GM12878 (cell line): Measurements from ENCODE around the gene LRRC2. TPM values are rescaled to one million over a fixed set of nuclear protein-coding genes. Genes with fewer than 3 reads are reported as not detected.

Source experiments
- ATAC-seq: fragments of 200-7000 bp; cut with Tn5 transposase; 3 replicates; pipeline ENCODE4 v1.9.1; 2020; ENCODE audit warnings: mild to moderate bottlenecking, moderate library complexity
- BruUV-seq: library from RNA; stranded (reverse); fragments of 400-500 nt; replicated peaks from 2 replicates; lab custom pipeline; 2021; lab: Mats Ljungman, UMichigan
- CTCF ChIA-PET: fragments of 300-600 bp; sonication (Branson Sonifier 250); formaldehyde crosslinking; extraction: SDS; loops from one replicate; lab custom pipeline; 2021; ENCODE audit warnings: inconsistent platforms; lab: Yijun Ruan, JAX
- POLR2A ChIA-PET: fragments of 350-600 bp; formaldehyde crosslinking; extraction: SDS; loops from one replicate; lab custom pipeline; 2021; ENCODE audit warnings: inconsistent platforms; lab: Charles Lee
- RAD21 ChIA-PET: fragments of 300-600 bp; sonication (Branson Sonifier 250); formaldehyde crosslinking; loops from one replicate; lab custom pipeline; 2023; ENCODE audit warnings: antibody characterized with exemption; ENCODE audit not compliant: unreplicated experiment; lab: Charles Lee
- SMC1A ChIA-PET: fragments of 300-600 bp; sonication (Branson Sonifier 250); formaldehyde crosslinking; loops from one replicate; lab custom pipeline; 2023; ENCODE audit not compliant: unreplicated experiment, uncharacterized antibody; lab: Charles Lee
- DNase-seq: peaks from one replicate; pipeline ENCODE4 v3.0.0-alpha.2; 2011; ENCODE audit warnings: low read depth, low spot score
- FAIRE-seq: peaks from 3 replicates; lab custom pipeline; 2011; peaks lifted over from hg19 to GRCh38; lab: Jason Lieb, UNC
- H2AFZ ChIP-seq: 2 replicates; pipeline ENCODE4 v1.6.0; 2011; ENCODE audit warnings: low read depth, low read length, control low read depth; ENCODE audit not compliant: control insufficient read depth
- H3K27ac ChIP-seq: 2 replicates; pipeline ENCODE4 v1.5.1; 2011; ENCODE audit warnings: control low read depth; ENCODE audit not compliant: control insufficient read depth, insufficient read depth
- H3K27me3 ChIP-seq, 2 experiments: replicated peaks in 1 of 2; 2 replicates each; pipeline versions ENCODE4 v1.6.0 to v1.6.1; 2011; ENCODE audit warnings: low read length in 1 of 2; ENCODE audit not compliant: control insufficient read depth in 2 of 2, insufficient read depth in 2 of 2
- H3K36me3 ChIP-seq, 2 experiments: 2 replicates each; pipeline ENCODE4 v1.5.1; 2011; ENCODE audit warnings: low read length in 1 of 2; ENCODE audit not compliant: control insufficient read depth in 2 of 2, insufficient read depth in 2 of 2
- H3K4me1 ChIP-seq: 2 replicates; pipeline ENCODE4 v1.6.1; 2011; ENCODE audit warnings: mild to moderate bottlenecking, low read length, moderate library complexity, mixed read lengths; ENCODE audit not compliant: control insufficient read depth, insufficient read depth
- H3K4me2 ChIP-seq: 2 replicates; pipeline ENCODE4 v1.6.0; 2011; ENCODE audit warnings: control low read depth; ENCODE audit not compliant: control insufficient read depth, insufficient read depth
- H3K4me3 ChIP-seq: fragments of 200-600 bp; sonication (generic); 2 replicates; pipeline ENCODE4 v1.5.1; 2016
- H3K79me2 ChIP-seq: 2 replicates; pipeline ENCODE4 v1.6.0; 2011; ENCODE audit warnings: low read length; ENCODE audit not compliant: control insufficient read depth, insufficient read depth
- H3K9ac ChIP-seq: 2 replicates; pipeline ENCODE4 v1.8.0; 2011; ENCODE audit warnings: low read length, control low read depth, mixed read lengths; ENCODE audit not compliant: control insufficient read depth, insufficient read depth
- H3K9me3 ChIP-seq: replicated peaks from 3 replicates; pipeline ENCODE4 v1.5.1; 2011; ENCODE audit warnings: mild to moderate bottlenecking, low read length; ENCODE audit not compliant: control insufficient read depth, insufficient read depth
- H4K20me1 ChIP-seq: 2 replicates; pipeline ENCODE4 v1.6.0; 2011; ENCODE audit not compliant: control insufficient read depth, insufficient read depth
- NFIC ChIP-seq: IDR thresholded peaks from 2 replicates; pipeline ENCODE4 v1.6.1; 2012; ENCODE audit warnings: low read depth, mild to moderate bottlenecking, inconsistent platforms, low read length, moderate library complexity
- NR2C2 ChIP-seq: IDR thresholded peaks from 2 replicates; pipeline ENCODE4 v1.6.1; 2011; ENCODE audit warnings: borderline replicate concordance, low read depth; ENCODE audit not compliant: control insufficient read depth, insufficient read length
- NR2F1 ChIP-seq: fragments of 450-650 bp; conservative IDR thresholded peaks from 2 replicates; pipeline ENCODE4 v1.6.1; 2017; ENCODE audit warnings: mild to moderate bottlenecking
- RCOR1 ChIP-seq: conservative IDR thresholded peaks from 2 replicates; pipeline ENCODE4 v1.6.1; 2012; ENCODE audit warnings: low read depth, low read length, improper control_type of control experiment
- SIN3A ChIP-seq: IDR thresholded peaks from 2 replicates; pipeline ENCODE4 v1.6.1; 2012; ENCODE audit warnings: low read depth, low read length, improper control_type of control experiment
- SUZ12 ChIP-seq: fragments of 200-600 bp; sonication (generic); IDR thresholded peaks from one replicate; pipeline ENCODE4 v1.6.1; 2018; ENCODE audit warnings: antibody characterized with exemption, mild to moderate bottlenecking; ENCODE audit not compliant: unreplicated experiment
- YBX1 ChIP-seq: fragments of 450-650 bp; IDR thresholded peaks from 2 replicates; pipeline ENCODE4 v1.6.1; 2016; ENCODE audit warnings: antibody characterized with exemption
- WGBS: methylation state at CpG from one replicate; pipeline ENCODE4 v1.1.6; 2016; ENCODE audit warnings: low lambda C conversion rate; ENCODE audit not compliant: insufficient replicate concordance, insufficient coverage; ENCODE audit errors: missing lambda C conversion rate; 5-methylcytosine and 5-hydroxymethylcytosine counted together
- in situ Hi-C: fragments of 300-500 bp; cut with MboI; formaldehyde crosslinking; loops from 9 replicates; pipeline ENCODE4 v1.14.3; 2018; ENCODE audit warnings: mixed read lengths
- intact Hi-C: fragments of 100-400 bp; cut with micrococcal nuclease; formaldehyde crosslinking; loops from one replicate; pipeline ENCODE4 v1.14.2; 2022; ENCODE audit not compliant: unreplicated experiment
- polyA plus RNA-seq, 11 experiments: library from polyadenylated mRNA; depleted of rRNA in 4 of 11; unstranded in 6 of 11; stranded (reverse) in 5 of 11; fragments of >200 nt; fragmentation: Nextera tagmentation in 4 of 11; fragmentation: Illumina TruSeq in 1 of 11; extraction: Ambion mirVana in 4 of 11; extraction: Trizol in 1 of 11; gene quantifications; 1 replicate in 1 of 11; 2 replicates in 10 of 11; pipeline versions ENCODE4 v1.2.1 to v1.2.3, GENCODE V29; 2011 to 2016; ENCODE audit warnings: inconsistent platforms in 2 of 11, missing spikeins in 2 of 11, low read depth in 1 of 11
- total RNA-seq, 4 experiments: library from RNA; depleted of rRNA in 3 of 4; stranded (reverse); fragments of >200 nt in 3 of 4; fragmentation: Illumina TruSeq in 1 of 4; extraction: Trizol in 1 of 4; gene quantifications; 2 replicates each; pipeline versions ENCODE4 v1.2.1 to v1.2.3, GENCODE V29; 2013 to 2021
- TF ChIP-seq, protein P1 (sequence below): fragments of 450-650 bp; IDR thresholded peaks from 2 replicates; pipeline ENCODE4 v1.6.1; 2017; ENCODE audit warnings: low read depth, mild to moderate bottlenecking, moderate library complexity

The LRRC2 gene
- total and polyA plus RNA-seq, 10 of the 15 experiments (the other 5 are each of a cell fraction or from before 2014, with no cell fraction given) = not detected

DNA sequence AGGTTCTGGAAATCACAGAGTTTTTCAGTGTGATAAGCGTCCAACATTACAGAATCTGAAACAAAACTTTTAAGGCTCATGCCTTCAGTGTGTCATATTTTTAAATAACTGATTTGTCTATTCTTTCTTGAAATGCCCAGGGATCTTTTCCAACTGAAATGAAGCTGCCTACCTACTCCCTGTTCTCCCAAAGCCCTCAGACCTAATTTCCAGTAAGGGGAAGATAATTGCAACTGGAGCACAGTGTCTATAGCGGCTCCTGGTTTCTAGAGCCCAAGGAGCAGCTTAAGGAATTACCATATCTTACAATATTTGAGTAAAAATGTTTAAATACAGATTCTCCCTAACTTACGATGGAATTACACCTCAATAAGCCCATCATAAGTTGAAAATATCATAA, 33.0 kb downstream of the LRRC2 start (continued):
- TF ChIP-seq, protein P1, sequence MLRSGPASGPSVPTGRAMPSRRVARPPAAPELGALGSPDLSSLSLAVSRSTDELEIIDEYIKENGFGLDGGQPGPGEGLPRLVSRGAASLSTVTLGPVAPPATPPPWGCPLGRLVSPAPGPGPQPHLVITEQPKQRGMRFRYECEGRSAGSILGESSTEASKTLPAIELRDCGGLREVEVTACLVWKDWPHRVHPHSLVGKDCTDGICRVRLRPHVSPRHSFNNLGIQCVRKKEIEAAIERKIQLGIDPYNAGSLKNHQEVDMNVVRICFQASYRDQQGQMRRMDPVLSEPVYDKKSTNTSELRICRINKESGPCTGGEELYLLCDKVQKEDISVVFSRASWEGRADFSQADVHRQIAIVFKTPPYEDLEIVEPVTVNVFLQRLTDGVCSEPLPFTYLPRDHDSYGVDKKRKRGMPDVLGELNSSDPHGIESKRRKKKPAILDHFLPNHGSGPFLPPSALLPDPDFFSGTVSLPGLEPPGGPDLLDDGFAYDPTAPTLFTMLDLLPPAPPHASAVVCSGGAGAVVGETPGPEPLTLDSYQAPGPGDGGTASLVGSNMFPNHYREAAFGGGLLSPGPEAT = no peak
- no peak for TF ChIP-seq SUZ12

- FAIRE-seq = no peak
- TF ChIP-seq RCOR1 (no peak), NR2F1 (no peak), YBX1 (no peak), SIN3A (no peak), NFIC (no peak), NR2C2 (no peak)
- TF ChIP-seq, all 136 proteins: peak for 0
- POLR2A ChIA-PET = no interaction called here
Measured at GRCh38 chr3:46527239-46527638, 38.9 kb downstream of the LRRC2 start.

More at GRCh38 chr3:46527239-46527638, 38.9 kb downstream of the LRRC2 start:
- H4K20me1 ChIP-seq = no peaks in the 10 kb centered on the region
- in situ Hi-C loops = no loop called here
- no peak overlapping the region for H2AFZ ChIP-seq
- ATAC-seq (no peak), DNase-seq (no peak)
- WGBS = 56% methylated on average over 5 of the region's 5 CpGs
- H3K27me3 ChIP-seq = 0 out of 4 replicates have a peak, but pooled peaks cover 0 to 4% of the 10 kb centered on the region in 2 experiments
- no TSS peak for BruUV-seq
- intact Hi-C loops = no loop called here
- H3K9ac ChIP-seq = no peak overlapping the region
- no peaks in the 10 kb centered on the region for H3K9me3 ChIP-seq
- H3K27ac ChIP-seq = no peak overlapping the region
- ChIA-PET RAD21 (interaction anchor here (0.7 to 1.1 kb wide), 2 partner anchors 91 to 809 kb away, joined by 3 read pairs; no protein-coding TSS in a partner anchor), SMC1A (interaction anchor here (1.0 kb wide), 1 partner anchor 11 kb away, joined by 3 read pairs; no protein-coding TSS in a partner anchor), CTCF (interaction anchor here (0.7 kb wide), 1 partner anchor 284 kb away, joined by 5 read pairs; no protein-coding TSS in a partner anchor)
- H3K4me2 ChIP-seq = no peak overlapping the region
- H3K79me2 ChIP-seq = no peaks in the 10 kb centered on the region
- no peak overlapping the region for H3K4me3 ChIP-seq
- H3K36me3 ChIP-seq = no peaks in the 10 kb centered on the region
- H3K4me1 ChIP-seq = no peaks in the 10 kb centered on the region
